GM12878 (cell line): ENCODE data around the gene CNOT10. TPM values are rescaled to one million over a fixed set of nuclear protein-coding genes. Genes with fewer than 3 reads are reported as not detected.

ENCODE experiments used
- ATAC-seq: fragments of 200-7000 bp; cut with Tn5 transposase; 3 replicates; pipeline ENCODE4 v1.9.1; 2020; ENCODE audit warnings: mild to moderate bottlenecking, moderate library complexity
- Bru-seq: library from RNA; stranded (reverse); fragments of 400-500 nt; gene quantifications from one replicate; lab custom pipeline; 2021; lab: Mats Ljungman, UMichigan
- BruChase-seq, 2 experiments: library from RNA; stranded (reverse); fragments of 400-500 nt; gene quantifications; one replicate each; lab custom pipeline; 2021; lab: Mats Ljungman, UMichigan
- BruUV-seq: library from RNA; stranded (reverse); fragments of 400-500 nt; replicated peaks from 2 replicates; lab custom pipeline; 2021; lab: Mats Ljungman, UMichigan
- CTCF ChIA-PET: fragments of 300-600 bp; sonication (Branson Sonifier 250); formaldehyde crosslinking; extraction: SDS; loops from one replicate; lab custom pipeline; 2021; ENCODE audit warnings: inconsistent platforms; lab: Yijun Ruan, JAX
- POLR2A ChIA-PET: fragments of 350-600 bp; formaldehyde crosslinking; extraction: SDS; loops from one replicate; lab custom pipeline; 2021; ENCODE audit warnings: inconsistent platforms; lab: Charles Lee
- RAD21 ChIA-PET: fragments of 300-600 bp; sonication (Branson Sonifier 250); formaldehyde crosslinking; loops from one replicate; lab custom pipeline; 2023; ENCODE audit warnings: antibody characterized with exemption; ENCODE audit not compliant: unreplicated experiment; lab: Charles Lee
- SMC1A ChIA-PET: fragments of 300-600 bp; sonication (Branson Sonifier 250); formaldehyde crosslinking; loops from one replicate; lab custom pipeline; 2023; ENCODE audit not compliant: unreplicated experiment, uncharacterized antibody; lab: Charles Lee
- DNase-seq: peaks from one replicate; pipeline ENCODE4 v3.0.0-alpha.2; 2011; ENCODE audit warnings: low read depth, low spot score
- FAIRE-seq: peaks from 3 replicates; lab custom pipeline; 2011; peaks lifted over from hg19 to GRCh38; lab: Jason Lieb, UNC
- H2AFZ ChIP-seq: 2 replicates; pipeline ENCODE4 v1.6.0; 2011; ENCODE audit warnings: low read depth, low read length, control low read depth; ENCODE audit not compliant: control insufficient read depth
- H3K27ac ChIP-seq: 2 replicates; pipeline ENCODE4 v1.5.1; 2011; ENCODE audit warnings: control low read depth; ENCODE audit not compliant: control insufficient read depth, insufficient read depth
- H3K27me3 ChIP-seq, 2 experiments: replicated peaks in 1 of 2; 2 replicates each; pipeline versions ENCODE4 v1.6.0 to v1.6.1; 2011; ENCODE audit warnings: low read length in 1 of 2; ENCODE audit not compliant: control insufficient read depth in 2 of 2, insufficient read depth in 2 of 2
- H3K36me3 ChIP-seq, 2 experiments: 2 replicates each; pipeline ENCODE4 v1.5.1; 2011; ENCODE audit warnings: low read length in 1 of 2; ENCODE audit not compliant: control insufficient read depth in 2 of 2, insufficient read depth in 2 of 2
- H3K4me1 ChIP-seq: 2 replicates; pipeline ENCODE4 v1.6.1; 2011; ENCODE audit warnings: mild to moderate bottlenecking, low read length, moderate library complexity, mixed read lengths; ENCODE audit not compliant: control insufficient read depth, insufficient read depth
- H3K4me2 ChIP-seq: 2 replicates; pipeline ENCODE4 v1.6.0; 2011; ENCODE audit warnings: control low read depth; ENCODE audit not compliant: control insufficient read depth, insufficient read depth
- H3K4me3 ChIP-seq: fragments of 200-600 bp; sonication (generic); 2 replicates; pipeline ENCODE4 v1.5.1; 2016
- H3K79me2 ChIP-seq: 2 replicates; pipeline ENCODE4 v1.6.0; 2011; ENCODE audit warnings: low read length; ENCODE audit not compliant: control insufficient read depth, insufficient read depth
- H3K9ac ChIP-seq: 2 replicates; pipeline ENCODE4 v1.8.0; 2011; ENCODE audit warnings: low read length, control low read depth, mixed read lengths; ENCODE audit not compliant: control insufficient read depth, insufficient read depth
- H3K9me3 ChIP-seq: replicated peaks from 3 replicates; pipeline ENCODE4 v1.5.1; 2011; ENCODE audit warnings: mild to moderate bottlenecking, low read length; ENCODE audit not compliant: control insufficient read depth, insufficient read depth
- H4K20me1 ChIP-seq: 2 replicates; pipeline ENCODE4 v1.6.0; 2011; ENCODE audit not compliant: control insufficient read depth, insufficient read depth
- ATF2 ChIP-seq: IDR thresholded peaks from 2 replicates; pipeline ENCODE4 v1.6.1; 2012; ENCODE audit warnings: low read length, inconsistent platforms
- BHLHE40 ChIP-seq, 2 experiments: fragments of 450-650 bp in 1 of 2; IDR thresholded peaks; 2 replicates each; pipeline ENCODE4 v1.6.1; 2011 to 2017; ENCODE audit warnings: low read depth in 2 of 2, borderline replicate concordance in 1 of 2, improper control_type of control experiment in 1 of 2, low read length in 1 of 2, mild to moderate bottlenecking in 1 of 2
- CBX5 ChIP-seq: sonication (generic); IDR thresholded peaks from 2 replicates; pipeline ENCODE4 v1.6.1; 2016; ENCODE audit warnings: low read depth, moderate library complexity, mild to moderate bottlenecking, inconsistent platforms
- EED ChIP-seq: sonication (generic); IDR thresholded peaks from 2 replicates; pipeline ENCODE4 v1.6.1; 2016; ENCODE audit warnings: antibody characterized with exemption, low read depth
- KLF5 ChIP-seq: fragments of 450-650 bp; IDR thresholded peaks from 2 replicates; pipeline ENCODE4 v1.6.1; 2014; ENCODE audit warnings: mild to moderate bottlenecking; ENCODE audit not compliant: partially characterized antibody
- POLR2AphosphoS5 ChIP-seq: IDR thresholded peaks from 2 replicates; pipeline ENCODE4 v1.6.1; 2011; ENCODE audit warnings: mild to moderate bottlenecking, low read length, inconsistent platforms
- POU2F2 ChIP-seq: IDR thresholded peaks from 3 replicates; pipeline ENCODE4 v1.6.1; 2011; ENCODE audit warnings: low read depth, mild to moderate bottlenecking, low read length, borderline replicate concordance
- RAD51 ChIP-seq: fragments of 450-650 bp; IDR thresholded peaks from 2 replicates; pipeline ENCODE4 v1.6.1; 2016; ENCODE audit warnings: moderate library complexity, mild to moderate bottlenecking, inconsistent platforms
- SP1 ChIP-seq: IDR thresholded peaks from one replicate; pipeline ENCODE4 v1.6.1; 2011; ENCODE audit warnings: low read depth, low read length
- SRF ChIP-seq, 2 experiments: IDR thresholded peaks; 2 replicates each; pipeline ENCODE4 v1.6.1; 2011; ENCODE audit warnings: low read depth in 2 of 2, low read length in 2 of 2, mild to moderate bottlenecking in 1 of 2, moderate library complexity in 1 of 2
- ZBED1 ChIP-seq: IDR thresholded peaks from 2 replicates; pipeline ENCODE4 v1.6.1; 2016; ENCODE audit warnings: borderline replicate concordance
- ZNF384 ChIP-seq: IDR thresholded peaks from 2 replicates; pipeline ENCODE4 v1.6.1; 2012; ENCODE audit warnings: low read depth, mild to moderate bottlenecking, low read length, improper control_type of control experiment, borderline replicate concordance
- ZSCAN29 ChIP-seq: fragments of 450-650 bp; IDR thresholded peaks from 2 replicates; pipeline ENCODE4 v1.6.1; 2017; ENCODE audit warnings: mild to moderate bottlenecking, moderate library complexity
- WGBS: methylation state at CpG from one replicate; pipeline ENCODE4 v1.1.6; 2016; ENCODE audit warnings: low lambda C conversion rate; ENCODE audit not compliant: insufficient replicate concordance, insufficient coverage; ENCODE audit errors: missing lambda C conversion rate; 5-methylcytosine and 5-hydroxymethylcytosine counted together
- in situ Hi-C: fragments of 300-500 bp; cut with MboI; formaldehyde crosslinking; loops from 9 replicates; pipeline ENCODE4 v1.14.3; 2018; ENCODE audit warnings: mixed read lengths
- intact Hi-C: fragments of 100-400 bp; cut with micrococcal nuclease; formaldehyde crosslinking; loops from one replicate; pipeline ENCODE4 v1.14.2; 2022; ENCODE audit not compliant: unreplicated experiment
- long read RNA-seq, 2 experiments: library from polyadenylated mRNA; unstranded; transcript quantifications; one replicate each; pipeline ENCODE4 v2.0.0, GENCODE V29; 2019 to 2020
- polyA minus RNA-seq, 3 experiments: library from RNA; depleted of rRNA, polyadenylated mRNA; stranded (reverse); fragments of >200 nt; gene quantifications; 2 replicates each; pipeline ENCODE4 v1.2.3, GENCODE V29; 2011
- polyA plus RNA-seq, 11 experiments: library from polyadenylated mRNA; depleted of rRNA in 4 of 11; unstranded in 6 of 11; stranded (reverse) in 5 of 11; fragments of >200 nt; fragmentation: Nextera tagmentation in 4 of 11; fragmentation: Illumina TruSeq in 1 of 11; extraction: Ambion mirVana in 4 of 11; extraction: Trizol in 1 of 11; gene quantifications; 1 replicate in 1 of 11; 2 replicates in 10 of 11; pipeline versions ENCODE4 v1.2.1 to v1.2.3, GENCODE V29; 2011 to 2016; ENCODE audit warnings: inconsistent platforms in 2 of 11, missing spikeins in 2 of 11, low read depth in 1 of 11
- total RNA-seq, 4 experiments: library from RNA; depleted of rRNA in 3 of 4; stranded (reverse); fragments of >200 nt in 3 of 4; fragmentation: Illumina TruSeq in 1 of 4; extraction: Trizol in 1 of 4; gene quantifications; 2 replicates each; pipeline versions ENCODE4 v1.2.1 to v1.2.3, GENCODE V29; 2013 to 2021
- TF ChIP-seq, protein P1 (sequence below): fragments of 450-650 bp; formaldehyde crosslinking; IDR thresholded peaks from 2 replicates; pipeline ENCODE4 v1.4.0; 2022; ENCODE audit warnings: mild to moderate bottlenecking, moderate library complexity

The CNOT10 gene
- total RNA-seq (2013; cell fraction: nucleolus; rRNA removed) = 108 and 116 TPM in 2 replicates
- total RNA-seq (2014; rRNA removed) = 42.0 and 45.3 TPM in 2 replicates
- 41.9 and 42.0 TPM in 2 replicates for total RNA-seq (2014; rRNA removed; fragmentation: Illumina TruSeq; extraction: Trizol)
- total RNA-seq (2021) = 45.7 and 47.5 TPM in 2 replicates
- polyA plus RNA-seq (2011; ENCODE audit: low read depth) = 36.5 TPM
- polyA plus RNA-seq (2011; rRNA removed) = 46.3 and 67.1 TPM in 2 replicates
- 40.7 and 44.8 TPM in 2 replicates for polyA plus RNA-seq (2011; cell fraction: cytosol; rRNA removed)
- 25.9 and 37.1 TPM in 2 replicates for polyA plus RNA-seq (2011; cell fraction: nucleus; rRNA removed)
- polyA plus RNA-seq (2012) = 20.3 and 22.4 TPM in 2 replicates
- 44.2 and 57.8 TPM in 2 replicates for polyA plus RNA-seq (2014; fragmentation: Illumina TruSeq; extraction: Trizol)
- polyA plus RNA-seq (2014; fragmentation: Nextera tagmentation; extraction: Ambion mirVana) = 10 to 100 TPM; 18.2 to 34.6 TPM
- 41.3 and 47.8 TPM in 2 replicates for polyA plus RNA-seq (2014; rRNA removed)
- 10 to 100 TPM; 50.0 to 51.9 TPM for polyA plus RNA-seq (2016; fragmentation: Nextera tagmentation; extraction: Ambion mirVana)
- 47.8 and 64.6 TPM in 2 replicates for polyA minus RNA-seq (2011; rRNA and poly(A)+ RNA removed)
- polyA minus RNA-seq (2011; cell fraction: cytosol; rRNA and poly(A)+ RNA removed) = 17.8 and 21.5 TPM in 2 replicates
- 18.4 and 28.2 TPM in 2 replicates for polyA minus RNA-seq (2011; cell fraction: nucleus; rRNA and poly(A)+ RNA removed)
- Bru-seq, nascent RNA = percentile 73 among the genes with signal in this experiment
- BruChase-seq, experiment 1, labeled RNA remaining after a 6-hour chase = percentile 70 among the genes with signal in this experiment
- BruChase-seq, experiment 2, labeled RNA remaining after a 2-hour chase = percentile 70 among the genes with signal in this experiment
- long read RNA-seq, experiment 1, transcript CNOT10-201 (19 exons, 2,815 nt) = major isoform, 25 of 39 reads
- long read RNA-seq, experiment 1, partial matches to known transcripts = 0 of 39 reads
- long read RNA-seq, experiment 1, other reads (novel, unspliced or antisense) = 14 of 39 reads
- long read RNA-seq, experiment 2, transcript CNOT10-201 (19 exons, 2,815 nt) = major isoform, 72 of 115 reads
- long read RNA-seq, experiment 2, partial matches to known transcripts = 18 of 115 reads
- long read RNA-seq, experiment 2, other reads (novel, unspliced or antisense) = 22 of 115 reads

- H3K4me2 ChIP-seq = peak within 1 kb of the TSS; percentile 78
- peaks cover 32% of the 10 kb centered on the region for H3K79me2 ChIP-seq
- FAIRE-seq = peak; percentile 59
- H3K9me3 ChIP-seq = no peaks in the 10 kb centered on the region
- H4K20me1 ChIP-seq = no peaks in the 10 kb centered on the region
- ChIA-PET POLR2A (interaction anchor here (0.6 to 1.2 kb wide), 8 partner anchors 17 to 974 kb away, joined by 3 to 6 read pairs (median 3); no protein-coding TSS in a partner anchor), CTCF (interaction anchor here (0.8 to 1.2 kb wide), 6 partner anchors 10 to 250 kb away, joined by 3 read pairs; no protein-coding TSS in a partner anchor), RAD21 (interaction anchor here (0.6 to 1.0 kb wide), 5 partner anchors 16 to 249 kb away, joined by 3 to 5 read pairs (median 3); no protein-coding TSS in a partner anchor), SMC1A (interaction anchor here (0.8 to 1.6 kb wide), 6 partner anchors 10 to 215 kb away, joined by 3 to 4 read pairs (median 4); no protein-coding TSS in a partner anchor)
- peak; percentile 97 for ATAC-seq
- H3K4me1 ChIP-seq = peaks cover 4% of the 10 kb centered on the region
- H2AFZ ChIP-seq = peak within 1 kb of the TSS; percentile 97
- H3K9ac ChIP-seq = peak within 1 kb of the TSS; percentile 88
- under 1% methylated on average over 60 of the region's 60 CpGs for WGBS
- no TSS peak for BruUV-seq
- H3K27ac ChIP-seq = peak within 1 kb of the TSS; percentile 76
- in situ Hi-C loops (no loop called here), intact Hi-C loops (no loop called here)
- H3K4me3 ChIP-seq = peak within 1 kb of the TSS; percentile 84
- no peaks in the 10 kb centered on the region for H3K36me3 ChIP-seq
- H3K27me3 ChIP-seq = no peaks in the 10 kb centered on the region
- DNase-seq = peak; percentile 81
- TF ChIP-seq POLR2AphosphoS5 (peak; percentile 71), ZBED1 (no peak), KLF5 (peak; percentile 99), SRF (IDR thresholded peaks at IDR 0.05; ENCODE audit: low read depth in 2 of 2, low read length in 2 of 2) (peak in 1 of 2 experiments; percentile 15; a peak in 1 of 4 replicates), RAD51 (no peak), ZSCAN29 (no peak), CBX5 (0 out of 2 replicates have a peak, but pooled peaks have one; percentile 35), BHLHE40 (IDR thresholded peaks at IDR 0.05; ENCODE audit: borderline replicate concordance in 1 of 2, low read depth in 2 of 2, low read length in 1 of 2) (peak; percentile 93 to 94), POU2F2 (peak; percentile 22; the same call in 1 of the 3 replicates), EED (peak; percentile 24; the same call in 1 of the 2 replicates), SP1 (peak; percentile 65), ATF2 (no peak), ZNF384 (0 out of 2 replicates have a peak, but pooled peaks have one; percentile 13)
- TF ChIP-seq, protein P1, sequence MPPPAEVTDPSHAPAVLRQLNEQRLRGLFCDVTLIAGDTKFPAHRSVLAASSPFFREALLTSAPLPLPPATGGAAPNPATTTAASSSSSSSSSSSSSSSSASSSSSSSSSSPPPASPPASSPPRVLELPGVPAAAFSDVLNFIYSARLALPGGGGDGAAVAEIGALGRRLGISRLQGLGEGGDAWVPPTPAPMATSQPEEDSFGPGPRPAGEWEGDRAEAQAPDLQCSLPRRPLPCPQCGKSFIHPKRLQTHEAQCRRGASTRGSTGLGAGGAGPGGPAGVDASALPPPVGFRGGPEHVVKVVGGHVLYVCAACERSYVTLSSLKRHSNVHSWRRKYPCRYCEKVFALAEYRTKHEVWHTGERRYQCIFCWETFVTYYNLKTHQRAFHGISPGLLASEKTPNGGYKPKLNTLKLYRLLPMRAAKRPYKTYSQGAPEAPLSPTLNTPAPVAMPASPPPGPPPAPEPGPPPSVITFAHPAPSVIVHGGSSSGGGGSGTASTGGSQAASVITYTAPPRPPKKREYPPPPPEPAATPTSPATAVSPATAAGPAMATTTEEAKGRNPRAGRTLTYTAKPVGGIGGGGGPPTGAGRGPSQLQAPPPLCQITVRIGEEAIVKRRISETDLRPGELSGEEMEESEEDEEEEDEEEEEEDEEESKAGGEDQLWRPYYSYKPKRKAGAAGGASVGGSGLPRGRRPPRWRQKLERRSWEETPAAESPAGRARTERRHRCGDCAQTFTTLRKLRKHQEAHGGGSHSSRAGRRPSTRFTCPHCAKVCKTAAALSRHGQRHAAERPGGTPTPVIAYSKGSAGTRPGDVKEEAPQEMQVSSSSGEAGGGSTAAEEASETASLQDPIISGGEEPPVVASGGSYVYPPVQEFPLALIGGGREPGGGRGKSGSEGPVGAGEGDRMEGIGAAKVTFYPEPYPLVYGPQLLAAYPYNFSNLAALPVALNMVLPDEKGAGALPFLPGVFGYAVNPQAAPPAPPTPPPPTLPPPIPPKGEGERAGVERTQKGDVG (CRISPR knock-in tag) = no peak
Measured at GRCh38 chr3:32684800-32685542, at the start of gene CNOT10. CNOT10 (plus strand) TSS chr3:32685188; CDS start chr3:32685461, 273 bp downstream.
